Left ventricle myocardium inferior (tissue), 1 donor: ENCODE data around the gene KCTD19. TPM values are rescaled to one million over a fixed set of nuclear protein-coding genes. Genes with fewer than 3 reads are reported as not detected.

Experiments
- DNase-seq: peaks from one replicate; pipeline ENCODE4 v3.0.0-alpha.2; 2020
- H3K27ac ChIP-seq: fragments of 200-600 bp; replicated peaks from 2 replicates; pipeline ENCODE4 v1.8.0; 2021
- H3K27me3 ChIP-seq: fragments of 200-600 bp; 2 replicates; pipeline ENCODE4 v1.8.0; 2021; ENCODE audit warnings: low read depth
- H3K36me3 ChIP-seq: fragments of 200-600 bp; 2 replicates; pipeline ENCODE4 v1.8.0; 2021
- H3K4me1 ChIP-seq: fragments of 200-600 bp; 2 replicates; pipeline ENCODE4 v1.8.0; 2021
- H3K4me3 ChIP-seq: fragments of 200-600 bp; 2 replicates; pipeline ENCODE4 v1.8.0; 2021; ENCODE audit warnings: mild to moderate bottlenecking, moderate library complexity
- H3K9me3 ChIP-seq: fragments of 200-600 bp; replicated peaks from 2 replicates; pipeline ENCODE4 v1.8.0; 2021
- intact Hi-C: fragments of 100-400 bp; cut with micrococcal nuclease; formaldehyde crosslinking; loops from one replicate; pipeline ENCODE4 v1.11.0; 2022
- total RNA-seq: library from RNA; stranded (reverse); fragmentation: NEBNext Ultra II Directional; extraction: Animal tissue kit (Norgen Biotek cat#: 25700); gene quantifications from one replicate; pipeline ENCODE4 v1.2.1, GENCODE V29; 2021
- TF ChIP-seq, protein P1 (sequence below): fragments of 200-600 bp; IDR thresholded peaks from 2 replicates; pipeline ENCODE4 v1.8.0; 2021; ENCODE audit warnings: antibody characterized with exemption, mild to moderate bottlenecking, borderline replicate concordance
- donor health status: DM: no; HTN: yes; CAD: no; lungs with severe emphysema.

Gene KCTD19
- total RNA-seq, 1 donor from 2014 or later = not detected

DNA sequence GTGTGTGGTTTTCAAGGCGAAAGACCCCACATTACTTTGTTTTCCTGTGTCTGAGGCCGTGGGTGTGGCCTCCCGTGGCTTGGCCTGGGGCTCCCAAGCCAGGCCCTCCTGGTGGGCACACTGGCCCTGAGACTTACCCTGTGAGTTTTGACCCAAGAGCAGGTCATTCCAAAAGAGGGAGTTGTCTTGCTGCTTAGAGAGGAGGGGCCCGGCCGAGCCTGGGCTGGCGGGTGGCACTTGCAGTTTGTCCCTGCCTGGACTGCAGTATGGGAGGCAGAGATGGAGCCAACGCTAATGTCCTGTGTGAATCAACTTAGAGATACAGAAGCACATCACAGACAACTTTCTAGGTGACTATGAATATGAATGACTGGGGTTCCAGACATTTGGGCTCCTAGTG, 24.5 kb downstream of the KCTD19 start:
- Histone ChIP-seq H3K36me3 (no peaks in the 10 kb centered on the region), H3K27ac (peak overlapping the region; percentile 21), H3K4me1 (peaks cover 15% of the 10 kb centered on the region), H3K27me3 (peaks cover 3% of the 10 kb centered on the region), H3K4me3 (no peak overlapping the region), H3K9me3 (no peaks in the 10 kb centered on the region)
- DNase-seq = no peak
- intact Hi-C loops = no loop called here
- TF ChIP-seq, protein P1, sequence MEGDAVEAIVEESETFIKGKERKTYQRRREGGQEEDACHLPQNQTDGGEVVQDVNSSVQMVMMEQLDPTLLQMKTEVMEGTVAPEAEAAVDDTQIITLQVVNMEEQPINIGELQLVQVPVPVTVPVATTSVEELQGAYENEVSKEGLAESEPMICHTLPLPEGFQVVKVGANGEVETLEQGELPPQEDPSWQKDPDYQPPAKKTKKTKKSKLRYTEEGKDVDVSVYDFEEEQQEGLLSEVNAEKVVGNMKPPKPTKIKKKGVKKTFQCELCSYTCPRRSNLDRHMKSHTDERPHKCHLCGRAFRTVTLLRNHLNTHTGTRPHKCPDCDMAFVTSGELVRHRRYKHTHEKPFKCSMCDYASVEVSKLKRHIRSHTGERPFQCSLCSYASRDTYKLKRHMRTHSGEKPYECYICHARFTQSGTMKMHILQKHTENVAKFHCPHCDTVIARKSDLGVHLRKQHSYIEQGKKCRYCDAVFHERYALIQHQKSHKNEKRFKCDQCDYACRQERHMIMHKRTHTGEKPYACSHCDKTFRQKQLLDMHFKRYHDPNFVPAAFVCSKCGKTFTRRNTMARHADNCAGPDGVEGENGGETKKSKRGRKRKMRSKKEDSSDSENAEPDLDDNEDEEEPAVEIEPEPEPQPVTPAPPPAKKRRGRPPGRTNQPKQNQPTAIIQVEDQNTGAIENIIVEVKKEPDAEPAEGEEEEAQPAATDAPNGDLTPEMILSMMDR = no peak

- peak; percentile 67 for DNase-seq
- Histone ChIP-seq H3K27ac (peak overlapping the region; percentile 21), H3K36me3 (no peaks in the 10 kb centered on the region), H3K4me3 (no peak overlapping the region), H3K27me3 (peaks cover 3% of the 10 kb centered on the region), H3K9me3 (no peaks in the 10 kb centered on the region), H3K4me1 (peaks cover 15% of the 10 kb centered on the region)
- TF ChIP-seq, protein P1 = no peak
- intact Hi-C loops = no loop called here
These were observed 25.3 kb downstream of the KCTD19 start for GRCh38 chr16:67301080-67301782.

- H3K4me3 ChIP-seq = no peak overlapping the region
- intact Hi-C loops = no loop called here
- peaks cover 3% of the 10 kb centered on the region for H3K27me3 ChIP-seq
- H3K27ac ChIP-seq = no peak overlapping the region
- no peak for DNase-seq
- no peaks in the 10 kb centered on the region for H3K36me3 ChIP-seq
- TF ChIP-seq, protein P1 = no peak
- H3K9me3 ChIP-seq = no peaks in the 10 kb centered on the region
- H3K4me1 ChIP-seq = peaks cover 15% of the 10 kb centered on the region
These were observed 27.3 kb downstream of the KCTD19 start for GRCh38 chr16:67299269-67299668.

GRCh38 chr16:67298277-67298676, 28.3 kb downstream of the KCTD19 start:
- peaks cover 15% of the 10 kb centered on the region for H3K4me1 ChIP-seq
- TF ChIP-seq, protein P1 = no peak
- H3K27ac ChIP-seq = no peak overlapping the region
- no peaks in the 10 kb centered on the region for H3K36me3 ChIP-seq
- no peaks in the 10 kb centered on the region for H3K9me3 ChIP-seq
- no peak for DNase-seq
- intact Hi-C loops = no loop called here
- no peak overlapping the region for H3K4me3 ChIP-seq
- H3K27me3 ChIP-seq = peaks cover 3% of the 10 kb centered on the region

DNA sequence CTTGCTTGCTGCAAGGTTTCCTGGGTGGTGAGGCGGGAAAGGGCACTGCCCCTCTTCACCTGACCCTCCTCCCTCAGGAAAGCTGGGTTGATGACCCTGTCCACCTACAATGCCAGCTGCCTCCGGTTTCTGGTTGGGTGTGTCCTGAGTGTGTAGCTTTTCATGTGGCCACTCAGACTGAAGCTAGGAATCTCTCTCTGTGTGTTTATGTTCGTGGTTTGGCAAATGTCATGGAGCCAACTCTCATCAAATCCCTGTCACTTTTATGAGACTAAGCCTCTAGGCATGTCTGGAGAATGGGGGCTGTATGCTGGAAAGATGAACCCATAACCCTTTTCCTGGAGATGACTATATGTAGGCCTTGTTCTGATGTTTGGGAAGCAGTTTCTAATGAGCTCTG, 30.1 kb downstream of the KCTD19 start:
- H3K27ac ChIP-seq = no peak overlapping the region
- peaks cover 3% of the 10 kb centered on the region for H3K27me3 ChIP-seq
- intact Hi-C loops = no loop called here

More for the DNA sequence above, 30.1 kb downstream of the KCTD19 start:
- no peaks in the 10 kb centered on the region for H3K9me3 ChIP-seq
- no peaks in the 10 kb centered on the region for H3K36me3 ChIP-seq
- peaks cover 6% of the 10 kb centered on the region for H3K4me1 ChIP-seq
- H3K4me3 ChIP-seq = no peak overlapping the region
- TF ChIP-seq, protein P1 = no peak
- DNase-seq = no peak
